Measurements from ENCODE around the gene CCND1.

CCND1 gene

GRCh38 chr11:69641681-69642548 is 959 bp downstream of the CCND1 start:
- no peak for DNase-seq

GRCh38 chr11:69642549-69642912 is 1.6 kb downstream of the CCND1 start:
- peak; percentile 17 for DNase-seq

GRCh38 chr11:69642913-69643632 is 2.1 kb downstream of the CCND1 start:
- peak; percentile 69 for DNase-seq

GRCh38 chr11:69643646-69644045 is 2.7 kb downstream of the CCND1 start:
- DNase-seq, result no peak

GRCh38 chr11:69644071-69644961 is 3.4 kb downstream of the CCND1 start:
- DNase-seq, result no peak

GRCh38 chr11:69644962-69645675 is 4.2 kb downstream of the CCND1 start:
- DNase-seq, result no peak

GRCh38 chr11:69645801-69646492 is 5.0 kb downstream of the CCND1 start:
- DNase-seq, result no peak

GRCh38 chr11:69646493-69647389 is 5.8 kb downstream of the CCND1 start:
- no peak for DNase-seq

GRCh38 chr11:69647390-69647748 is 6.4 kb downstream of the CCND1 start:
- DNase-seq, result no peak

- DNase-seq, result no peak
These were observed 7.0 kb downstream of the CCND1 start for GRCh38 chr11:69647761-69648497.

GRCh38 chr11:69648679-69649575 is 8.0 kb downstream of the CCND1 start:
- no peak for DNase-seq

- no peak for DNase-seq
These were observed 8.6 kb downstream of the CCND1 start for GRCh38 chr11:69649576-69649900.

GRCh38 chr11:69650081-69650831 is 9.3 kb downstream of the CCND1 start:
- DNase-seq, result no peak

- no peak for DNase-seq
These were observed 9.9 kb downstream of the CCND1 start for GRCh38 chr11:69650832-69651344.

GRCh38 chr11:69651834-69652620 is 11.1 kb downstream of the CCND1 start:
- no peak for DNase-seq

GRCh38 chr11:69652999-69653398 is 12.0 kb downstream of the CCND1 start:
- no peak for DNase-seq

GRCh38 chr11:69653406-69653960 is 12.5 kb downstream of the CCND1 start:
- DNase-seq, result no peak
